ENCODE results near the gene KRT33B.
A peak's percentile ranks its signal among the peaks of the same experiment; 100 is the strongest.

KRT33B gene

GRCh38 chr17:41345992-41346391 is 23.6 kb downstream of the KRT33B start:
- no peak for DNase-seq

GRCh38 chr17:41343029-41343428 is 26.6 kb downstream of the KRT33B start:
- DNase-seq = no peak

GRCh38 chr17:41340934-41341861 is 28.4 kb downstream of the KRT33B start:
- DNase-seq = no peak

GRCh38 chr17:41340494-41340893 is 29.1 kb downstream of the KRT33B start:
- DNase-seq = no peak

- DNase-seq = no peak
Observed at GRCh38 chr17:41339571-41340172, 29.9 kb downstream of the KRT33B start.

GRCh38 chr17:41338961-41339485 is 30.6 kb downstream of the KRT33B start:
- no peak for DNase-seq

- DNase-seq = no peak
Observed at GRCh38 chr17:41335747-41336146, 33.9 kb downstream of the KRT33B start.

- no peak for DNase-seq
Observed at GRCh38 chr17:41334385-41335305, 35.0 kb downstream of the KRT33B start.

GRCh38 chr17:41333836-41334235 is 35.8 kb downstream of the KRT33B start:
- DNase-seq = no peak

- no peak for DNase-seq
Observed at GRCh38 chr17:41333098-41333497, 36.5 kb downstream of the KRT33B start.

- DNase-seq = no peak
Observed at GRCh38 chr17:41332239-41332638, 37.4 kb downstream of the KRT33B start.

GRCh38 chr17:41331606-41332005 is 38.0 kb downstream of the KRT33B start:
- DNase-seq = no peak

- peak; percentile 41 for DNase-seq
Observed at GRCh38 chr17:41329279-41329948, 40.2 kb downstream of the KRT33B start.

GRCh38 chr17:41328207-41328606 is 41.4 kb downstream of the KRT33B start:
- DNase-seq = no peak

GRCh38 chr17:41327411-41328120 is 42.0 kb downstream of the KRT33B start:
- DNase-seq = no peak

GRCh38 chr17:41326173-41327145 is 43.2 kb downstream of the KRT33B start:
- DNase-seq = no peak

GRCh38 chr17:41325611-41326010 is 44.0 kb downstream of the KRT33B start:
- no peak for DNase-seq

GRCh38 chr17:41325126-41325525 is 44.5 kb downstream of the KRT33B start:
- no peak for DNase-seq

- DNase-seq = peak; percentile 14
Observed at GRCh38 chr17:41324180-41325075, 45.2 kb downstream of the KRT33B start.
